Hepatocyte (in vitro differentiated cells): Measurements from ENCODE around the gene CLCN7.

Source experiments
- CTCF ChIP-seq: fragments of 200-600 bp; sonication (generic); IDR thresholded peaks from 2 replicates; pipeline ENCODE4 v1.5.1; 2016; ENCODE audit warnings: antibody characterized with exemption, mild to moderate bottlenecking; ENCODE audit not compliant: poor library complexity
- EZH2 ChIP-seq: fragments of 200-600 bp; sonication (generic); IDR thresholded peaks from 2 replicates; pipeline ENCODE4 v1.6.1; 2016; ENCODE audit warnings: antibody characterized with exemption, mild to moderate bottlenecking, borderline replicate concordance
- EZH2phosphoT487 ChIP-seq: fragments of 200-600 bp; sonication (generic); IDR thresholded peaks from one replicate; pipeline ENCODE4 v1.6.1; 2018; ENCODE audit warnings: antibody characterized with exemption, mild to moderate bottlenecking, low read depth, moderate library complexity; ENCODE audit not compliant: unreplicated experiment, severe bottlenecking

GRCh38 chr16:1464894-1465566 lies 9.8 kb downstream of the CLCN7 start:
- no peak for TF ChIP-seq CTCF
- TF ChIP-seq EZH2 = no peak
- no peak for TF ChIP-seq EZH2phosphoT487
